ENCODE measurements around the gene MIER3.

GRCh38 chr5:56910210-56910965 lies 41.5 kb downstream of the MIER3 start:
- TF ChIP-seq EZH2 (IDR thresholded peaks at IDR 0.05) = no peak
- no peak for TF ChIP-seq POLR2AphosphoS5 (IDR thresholded peaks at IDR 0.05; ENCODE audit: borderline replicate concordance, low read depth, low read length)
- TF ChIP-seq FOXP2 (optimal IDR thresholded peaks at IDR 0.05; ENCODE audit: control extremely low read depth, extremely low read length, insufficient read depth) = no peak

All from SK-N-MC (cell line).